MG63 (cell line): Measurements from ENCODE around the gene MCFD2. TPM values are rescaled to one million over a fixed set of nuclear protein-coding genes. Genes with fewer than 3 reads are reported as not detected.
A peak's percentile ranks its signal among the peaks of the same experiment; 100 is the strongest.

Experiments
- DNase-seq: peaks from one replicate; pipeline ENCODE4 v3.0.0-alpha.2; 2020
- H3K27me3 ChIP-seq: fragments of 250-450 bp; sonication (Bioruptor Pico); 2 replicates; pipeline ENCODE4 v1.5.1; 2020; ENCODE audit warnings: mild to moderate bottlenecking, moderate library complexity
- H3K36me3 ChIP-seq: fragments of 250-450 bp; sonication (Bioruptor Pico); 2 replicates; pipeline ENCODE4 v1.5.1; 2020; ENCODE audit warnings: mild to moderate bottlenecking, moderate library complexity
- H3K4me3 ChIP-seq: fragments of 250-450 bp; sonication (Bioruptor Pico); 2 replicates; pipeline ENCODE4 v1.5.1; 2020; ENCODE audit warnings: mild to moderate bottlenecking, moderate library complexity
- H3K9me3 ChIP-seq: fragments of 250-450 bp; sonication (Bioruptor Pico); 2 replicates; pipeline ENCODE4 v1.5.1; 2020; ENCODE audit warnings: mild to moderate bottlenecking, moderate library complexity
- total RNA-seq: library from RNA; depleted of rRNA; stranded (reverse); fragments of >200 nt; shearing (Covaris generic); gene quantifications from 2 replicates; pipeline ENCODE4 v1.2.3, GENCODE V29; 2014; ENCODE audit warnings: low replicate concordance

The MCFD2 gene
- total RNA-seq, 1 experiment from 2014 or later, result 165 TPM

DNA sequence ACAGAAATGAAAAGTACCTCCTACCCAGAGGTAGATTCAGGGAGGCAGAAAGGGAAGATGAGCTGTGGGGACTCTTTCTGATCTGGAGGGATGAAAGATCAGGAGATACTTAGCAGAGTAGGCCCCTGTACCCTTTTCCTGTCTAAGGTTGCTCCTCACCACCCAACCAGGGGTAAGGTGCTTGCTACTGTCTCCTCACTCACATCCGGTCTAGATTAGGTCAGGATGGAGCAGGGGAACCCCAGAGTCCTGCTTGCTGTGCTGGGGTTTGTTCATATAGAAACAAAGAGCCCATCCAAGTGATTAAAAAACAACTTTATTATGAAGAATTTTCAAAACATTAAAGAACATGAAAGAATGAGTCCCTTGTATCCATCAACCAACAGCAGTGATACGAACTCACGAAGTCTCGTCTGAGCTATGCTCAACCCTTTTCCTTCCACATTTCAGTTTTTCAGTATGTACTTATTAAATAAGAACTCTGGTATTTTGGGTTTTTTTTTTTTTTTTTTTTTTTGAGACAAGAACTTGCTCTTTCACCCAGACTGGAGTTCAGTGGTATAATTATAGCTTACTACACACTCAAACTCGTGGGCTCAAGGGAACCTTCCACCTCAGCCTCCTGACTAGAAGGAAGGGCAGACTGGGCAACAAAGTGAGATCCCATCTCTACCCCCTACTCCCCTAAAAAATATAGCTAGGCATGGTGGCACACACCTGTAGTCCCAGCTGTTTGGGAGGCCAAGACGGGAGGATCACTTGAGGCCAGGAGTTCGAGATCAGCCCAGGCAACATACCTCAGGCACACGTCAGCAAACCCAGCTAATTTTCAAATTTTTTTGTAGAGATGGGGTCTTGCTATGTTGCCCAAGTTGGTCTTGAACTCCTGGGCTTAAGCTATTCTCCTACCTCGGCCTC lies 28.5 kb upstream of the MCFD2 start:
- DNase-seq, result no peak
- no peaks in the 10 kb centered on the region for H3K27me3 ChIP-seq
- H3K4me3 ChIP-seq, result no peak overlapping the region

DNA sequence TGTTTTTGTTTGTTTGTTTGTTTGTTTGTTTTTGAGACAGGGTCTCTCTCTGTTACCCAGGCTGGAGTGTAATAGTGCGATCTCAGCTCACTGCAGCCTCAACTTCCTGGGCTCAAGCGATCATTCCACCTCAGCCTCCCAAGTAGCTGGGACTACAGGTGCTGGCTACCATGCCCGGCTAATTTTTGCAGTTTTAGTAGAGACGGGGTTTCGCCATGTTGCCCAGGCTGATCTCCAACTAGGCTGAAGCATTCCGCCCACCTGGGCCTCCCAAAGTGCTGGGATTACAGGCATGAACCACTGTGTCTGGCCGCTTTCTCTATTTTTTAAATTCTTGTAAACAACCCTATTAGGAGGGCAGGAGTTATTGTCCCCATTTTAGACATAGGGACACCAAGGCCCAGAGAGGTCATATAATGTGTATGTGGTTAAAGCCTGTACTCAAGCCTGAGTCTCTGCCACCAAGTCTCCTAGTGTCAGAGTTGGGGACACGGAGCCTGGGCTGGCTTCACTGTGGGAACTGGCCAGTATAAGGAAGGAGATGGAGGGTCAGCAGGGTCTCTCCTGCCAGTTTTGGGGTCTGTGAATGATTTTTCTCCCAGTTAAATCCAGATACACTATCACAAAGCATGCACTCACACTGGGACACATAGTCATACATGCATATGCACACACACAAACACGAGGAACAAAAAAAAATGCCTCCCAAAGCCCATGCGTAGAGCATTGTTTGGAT lies 27.5 kb upstream of the MCFD2 start:
- Histone ChIP-seq H3K36me3 (peaks cover 32% of the 10 kb centered on the region), H3K27me3 (no peaks in the 10 kb centered on the region), H3K4me3 (peak overlapping the region; percentile 85), H3K9me3 (no peaks in the 10 kb centered on the region)
- no peak for DNase-seq

More for the DNA sequence above, 28.5 kb upstream of the MCFD2 start:
- Histone ChIP-seq H3K36me3 (peaks cover 32% of the 10 kb centered on the region), H3K9me3 (no peaks in the 10 kb centered on the region)

- Histone ChIP-seq H3K36me3 (peaks cover 32% of the 10 kb centered on the region), H3K4me3 (peak overlapping the region; percentile 85), H3K9me3 (no peaks in the 10 kb centered on the region), H3K27me3 (no peaks in the 10 kb centered on the region)
- DNase-seq, result peak; percentile 42
Observed at GRCh38 chr2:46942143-46942526, 26.5 kb upstream of the MCFD2 start.

- Histone ChIP-seq H3K4me3 (peak overlapping the region; percentile 50), H3K27me3 (no peaks in the 10 kb centered on the region), H3K9me3 (no peaks in the 10 kb centered on the region), H3K36me3 (peaks cover 14% of the 10 kb centered on the region)
- peak; percentile 26 for DNase-seq
Observed at GRCh38 chr2:46939626-46940359, 24.2 kb upstream of the MCFD2 start.

DNA sequence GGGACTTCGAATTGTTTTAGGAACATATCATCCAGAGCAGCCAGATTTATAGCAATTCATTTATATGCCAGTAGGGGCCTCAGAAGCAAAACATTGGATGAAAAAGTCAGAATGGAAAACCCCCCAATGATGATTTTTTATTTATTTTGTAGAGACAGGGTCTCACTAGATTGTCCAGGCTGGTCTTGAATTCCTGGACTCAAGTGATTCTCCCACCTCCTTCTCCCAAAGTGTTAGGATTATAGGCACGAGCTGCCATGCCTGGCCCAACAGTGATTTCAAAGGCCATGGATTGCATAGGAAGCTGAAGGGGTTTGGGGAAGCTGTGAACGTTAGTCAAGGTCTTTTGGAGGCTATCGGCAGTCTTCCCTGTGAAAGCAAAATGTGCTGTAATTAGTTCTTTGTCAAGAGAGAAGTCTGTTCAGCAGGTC lies 21.9 kb upstream of the MCFD2 start:
- no peaks in the 10 kb centered on the region for H3K9me3 ChIP-seq
- H3K36me3 ChIP-seq, result 0 out of 2 replicates have a peak, but pooled peaks cover 3% of the 10 kb centered on the region
- no peak overlapping the region for H3K4me3 ChIP-seq
- DNase-seq, result no peak
- no peaks in the 10 kb centered on the region for H3K27me3 ChIP-seq

DNA sequence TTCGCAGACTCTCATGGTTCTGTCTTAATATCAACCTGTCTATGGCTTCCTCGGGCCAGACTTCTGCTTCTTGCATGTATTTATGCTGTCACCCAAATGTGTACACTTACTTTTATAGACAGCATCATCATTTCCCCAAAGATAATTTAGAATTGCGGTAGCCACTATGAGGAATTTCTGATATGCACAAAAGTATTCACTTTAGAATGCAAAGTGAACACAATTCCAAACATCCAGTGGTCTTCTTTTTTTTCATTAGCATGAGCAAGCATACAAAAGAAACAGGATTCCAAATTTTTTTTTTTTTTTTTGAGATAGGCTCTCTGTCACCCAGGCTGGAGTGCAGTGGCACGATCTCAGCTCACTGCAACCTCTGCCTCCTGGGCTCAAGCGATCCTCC lies 21.0 kb upstream of the MCFD2 start:
- no peak overlapping the region for H3K4me3 ChIP-seq
- H3K27me3 ChIP-seq, result no peaks in the 10 kb centered on the region
- no peaks in the 10 kb centered on the region for H3K9me3 ChIP-seq
- H3K36me3 ChIP-seq, result no peaks in the 10 kb centered on the region
- DNase-seq, result no peak

- no peaks in the 10 kb centered on the region for H3K36me3 ChIP-seq
- no peaks in the 10 kb centered on the region for H3K9me3 ChIP-seq
- no peak for DNase-seq
- no peaks in the 10 kb centered on the region for H3K27me3 ChIP-seq
- H3K4me3 ChIP-seq, result no peak overlapping the region
Observed at GRCh38 chr2:46935071-46935470, 19.5 kb upstream of the MCFD2 start.

GRCh38 chr2:46929612-46930011 lies 14.0 kb upstream of the MCFD2 start:
- Histone ChIP-seq H3K27me3 (no peaks in the 10 kb centered on the region), H3K36me3 (peaks cover 4% of the 10 kb centered on the region; the same call in 1 of the 2 replicates), H3K4me3 (no peak overlapping the region), H3K9me3 (peaks cover 14% of the 10 kb centered on the region)
- DNase-seq, result no peak

DNA sequence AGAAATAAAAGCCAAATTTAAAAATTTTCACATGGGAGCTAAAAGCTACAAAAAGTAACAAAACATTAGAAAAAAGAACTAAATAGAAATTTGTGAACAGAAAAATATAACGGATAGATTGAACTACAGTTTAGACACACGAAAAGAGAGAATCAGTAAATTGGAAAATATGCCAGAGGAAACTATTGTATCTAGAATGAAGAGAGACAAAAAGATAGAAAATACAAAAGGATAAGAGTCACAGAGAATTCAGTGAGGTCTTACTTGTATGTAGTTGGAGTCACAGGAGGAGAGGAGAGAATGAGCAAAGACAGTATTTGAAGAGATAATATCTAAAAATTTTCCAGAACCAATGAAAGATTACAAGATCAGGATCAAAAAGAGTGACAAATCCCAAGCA lies 11.3 kb upstream of the MCFD2 start:
- H3K27me3 ChIP-seq, result no peaks in the 10 kb centered on the region
- H3K9me3 ChIP-seq, result peaks cover 14% of the 10 kb centered on the region
- no peak for DNase-seq

GRCh38 chr2:46925474-46926351 lies 10.1 kb upstream of the MCFD2 start:
- Histone ChIP-seq H3K27me3 (no peaks in the 10 kb centered on the region), H3K4me3 (no peak overlapping the region), H3K9me3 (peaks cover 14% of the 10 kb centered on the region), H3K36me3 (peaks cover 4% of the 10 kb centered on the region; the same call in 1 of the 2 replicates)
- DNase-seq, result no peak

More for the DNA sequence above, 11.3 kb upstream of the MCFD2 start:
- Histone ChIP-seq H3K4me3 (no peak overlapping the region), H3K36me3 (peaks cover 4% of the 10 kb centered on the region; the same call in 1 of the 2 replicates)

GRCh38 chr2:46924608-46925007 lies 9.0 kb upstream of the MCFD2 start:
- Histone ChIP-seq H3K9me3 (peaks cover 14% of the 10 kb centered on the region), H3K36me3 (peaks cover 4% of the 10 kb centered on the region; the same call in 1 of the 2 replicates), H3K4me3 (no peak overlapping the region), H3K27me3 (no peaks in the 10 kb centered on the region)
- no peak for DNase-seq

GRCh38 chr2:46924038-46924437 lies 8.4 kb upstream of the MCFD2 start:
- Histone ChIP-seq H3K4me3 (no peak overlapping the region), H3K27me3 (no peaks in the 10 kb centered on the region), H3K9me3 (peaks cover 14% of the 10 kb centered on the region), H3K36me3 (peaks cover 4% of the 10 kb centered on the region; the same call in 1 of the 2 replicates)
- no peak for DNase-seq

- peaks cover 4% of the 10 kb centered on the region; the same call in 1 of the 2 replicates for H3K36me3 ChIP-seq
- no peaks in the 10 kb centered on the region for H3K27me3 ChIP-seq
- peak; percentile 8 for DNase-seq
Observed at GRCh38 chr2:46923041-46923528, 7.5 kb upstream of the MCFD2 start.

DNA sequence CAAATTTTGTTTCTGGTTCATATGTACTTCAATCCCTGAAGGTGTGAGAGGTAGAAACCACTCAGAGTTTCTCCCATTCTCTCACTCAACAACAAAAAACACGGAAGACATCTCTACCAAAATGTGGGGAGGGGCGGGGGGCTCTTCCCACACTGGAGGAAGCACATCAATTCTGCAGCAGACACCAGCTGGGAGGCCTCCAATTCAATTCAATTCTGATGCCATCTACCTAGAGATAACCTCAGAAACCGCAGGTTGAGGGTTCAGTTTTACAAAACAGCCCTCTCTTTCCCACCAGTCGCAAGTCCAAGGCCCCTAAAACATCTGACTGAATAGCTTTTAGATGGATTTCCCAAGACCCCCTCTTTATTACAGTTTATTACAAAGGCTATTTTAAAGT lies 7.0 kb upstream of the MCFD2 start:
- Histone ChIP-seq H3K9me3 (peaks cover 13% of the 10 kb centered on the region), H3K36me3 (peaks cover 4% of the 10 kb centered on the region; the same call in 1 of the 2 replicates), H3K4me3 (no peak overlapping the region), H3K27me3 (no peaks in the 10 kb centered on the region)
- no peak for DNase-seq

More at GRCh38 chr2:46923041-46923528, 7.5 kb upstream of the MCFD2 start:
- Histone ChIP-seq H3K9me3 (peaks cover 14% of the 10 kb centered on the region), H3K4me3 (no peak overlapping the region)

DNA sequence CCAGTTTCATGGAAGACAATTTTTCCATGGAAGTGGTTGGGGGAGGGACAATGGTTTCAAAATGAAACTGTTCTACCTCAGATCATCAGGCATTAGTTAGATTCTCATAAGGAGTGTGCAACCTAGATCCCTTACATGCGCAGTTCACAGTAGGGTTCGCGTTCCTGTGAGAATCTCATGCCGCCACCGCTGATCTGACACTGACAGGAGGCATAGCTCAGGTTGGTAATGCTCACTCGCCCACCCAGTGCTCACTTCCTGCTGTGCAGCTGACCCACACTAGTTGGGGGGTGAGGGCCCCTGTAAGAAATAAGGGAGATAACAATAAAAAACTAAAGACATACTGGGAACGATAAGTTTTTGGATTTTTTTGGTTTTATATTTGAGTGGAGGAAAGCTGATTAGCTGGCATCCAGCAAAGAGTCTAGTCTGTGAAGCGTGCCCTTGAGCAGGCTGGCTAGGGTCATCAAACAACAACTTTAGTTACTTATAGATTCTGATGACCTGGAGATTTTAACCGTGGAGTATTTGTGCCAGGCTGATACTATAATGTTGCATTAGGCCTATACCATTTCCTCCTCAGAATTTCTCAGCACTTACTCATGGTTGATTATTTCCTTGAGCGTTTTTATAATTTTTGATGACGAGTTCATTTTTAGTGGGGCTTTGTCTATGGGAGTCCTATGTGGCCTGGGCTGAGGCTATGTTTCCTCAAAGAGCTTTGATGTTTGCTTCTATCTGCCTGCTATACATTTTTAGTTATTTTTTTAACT lies 6.3 kb upstream of the MCFD2 start:
- Histone ChIP-seq H3K27me3 (no peaks in the 10 kb centered on the region), H3K4me3 (no peak overlapping the region), H3K36me3 (peaks cover 4% of the 10 kb centered on the region; the same call in 1 of the 2 replicates), H3K9me3 (peaks cover 7% of the 10 kb centered on the region)
- no peak for DNase-seq
